Measurements from ENCODE around the gene TSKU.

Gene TSKU

GRCh38 chr11:76769645-76770586, 13.2 kb upstream of the TSKU start:
- DNase-seq, result no peak

DNA sequence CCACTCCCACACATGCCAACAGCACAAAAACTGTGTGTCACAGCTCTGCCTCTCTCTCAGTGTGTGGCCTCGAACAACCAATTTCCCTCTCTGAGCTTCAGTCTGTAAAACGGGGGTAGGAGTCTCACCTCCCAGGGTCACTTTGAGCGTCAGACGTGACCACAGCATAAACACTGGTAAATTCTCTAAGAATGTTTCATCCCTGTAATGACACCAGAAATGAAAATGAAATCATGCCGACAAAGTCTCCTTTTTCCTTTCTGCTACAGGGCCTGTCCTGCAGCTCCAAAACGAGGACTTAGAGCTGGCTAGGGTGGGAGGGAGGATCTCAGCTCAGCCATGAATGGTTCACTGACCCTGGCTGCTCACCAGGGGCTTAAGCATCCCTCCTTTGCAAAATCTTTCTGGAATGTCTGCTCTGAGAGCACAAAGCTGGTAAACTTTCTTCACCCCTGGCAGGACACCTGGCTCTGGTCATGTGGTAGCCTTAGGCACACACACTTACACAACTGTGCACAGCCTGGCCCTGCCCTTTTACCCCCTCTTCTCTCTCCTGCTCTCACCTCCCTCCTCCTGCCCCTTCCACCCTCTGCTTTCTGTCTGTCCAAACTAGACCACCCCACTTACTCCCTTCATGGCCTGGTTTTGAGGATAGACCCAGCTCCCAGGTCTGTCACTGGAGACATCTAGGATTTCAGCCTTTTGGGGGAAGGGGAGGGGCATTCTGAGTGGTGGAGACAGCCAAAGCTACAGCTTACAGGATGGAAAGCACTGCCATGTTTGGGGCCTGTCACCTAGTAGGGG, 12.3 kb upstream of the TSKU start:
- no peak for DNase-seq

GRCh38 chr11:76771446-76772099, 11.6 kb upstream of the TSKU start:
- no peak for DNase-seq

DNA sequence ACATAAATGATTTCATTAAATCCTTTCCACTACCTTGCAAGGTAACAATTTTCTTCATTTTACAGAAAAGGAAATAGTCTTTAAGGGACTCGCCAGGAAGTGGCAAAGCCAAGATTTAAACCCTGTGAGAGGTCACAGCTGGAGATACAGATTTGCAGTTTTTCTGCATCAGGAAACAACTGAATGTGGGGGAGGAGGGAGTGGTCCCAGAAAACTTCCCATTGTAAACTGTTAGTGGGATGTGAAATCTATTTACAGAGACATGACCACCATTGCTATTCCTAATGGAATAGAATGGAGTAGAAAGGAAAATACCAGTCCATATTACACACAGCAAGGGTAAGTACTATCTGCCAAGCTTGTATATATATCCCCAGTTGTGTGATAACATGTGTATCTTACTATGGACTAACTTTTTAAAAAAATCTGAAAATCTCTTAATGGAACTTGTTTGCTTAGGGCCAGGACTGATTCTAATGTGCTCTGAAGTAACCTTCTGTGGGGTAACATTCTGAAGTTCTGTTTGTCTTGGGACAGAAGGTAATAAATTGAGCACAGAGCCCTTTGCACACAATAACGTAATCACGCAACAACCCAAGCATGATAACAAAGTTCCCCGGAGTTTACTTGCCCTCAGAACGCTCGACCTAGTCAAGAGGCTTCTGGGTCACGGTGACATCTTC, 10.9 kb upstream of the TSKU start:
- no peak for DNase-seq

DNA sequence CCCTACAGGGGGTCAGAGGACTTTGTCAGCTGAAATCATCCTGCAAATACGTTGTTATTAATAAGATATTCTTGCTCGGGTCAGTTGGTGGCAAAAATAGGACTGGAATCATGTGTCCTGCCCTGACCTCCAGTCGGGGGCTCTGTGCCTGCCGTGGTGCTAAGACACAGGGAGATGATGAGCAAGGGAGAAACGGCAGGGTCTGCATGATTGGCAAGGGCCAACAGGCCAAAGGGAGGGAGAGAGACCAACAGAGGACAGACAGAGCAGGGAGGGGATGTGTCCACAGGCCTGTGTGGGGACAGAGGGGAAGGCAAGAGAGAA, 10.4 kb upstream of the TSKU start:
- DNase-seq, result no peak

- no peak for DNase-seq
Measured at GRCh38 chr11:76773921-76774361, 9.2 kb upstream of the TSKU start.

DNA sequence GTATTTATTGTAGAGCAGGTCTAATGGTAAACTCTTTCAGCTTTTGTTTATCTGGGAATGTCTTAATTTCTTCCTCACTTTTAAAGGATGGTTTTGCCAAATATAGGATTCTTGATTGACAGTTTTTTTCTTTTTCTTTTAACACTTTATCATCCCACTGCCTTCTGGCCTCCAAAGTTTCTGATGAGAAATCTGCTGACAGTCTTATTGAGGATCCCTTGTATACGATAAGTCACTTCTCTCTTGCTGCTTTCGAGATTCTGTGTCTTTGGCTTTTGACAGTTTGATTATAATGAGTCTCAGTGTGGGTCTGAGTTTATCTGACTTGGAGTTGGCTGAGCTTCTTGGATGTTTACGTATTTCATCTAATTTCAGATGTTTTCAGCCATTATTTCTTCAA, 6.7 kb upstream of the TSKU start:
- no peak for DNase-seq

DNA sequence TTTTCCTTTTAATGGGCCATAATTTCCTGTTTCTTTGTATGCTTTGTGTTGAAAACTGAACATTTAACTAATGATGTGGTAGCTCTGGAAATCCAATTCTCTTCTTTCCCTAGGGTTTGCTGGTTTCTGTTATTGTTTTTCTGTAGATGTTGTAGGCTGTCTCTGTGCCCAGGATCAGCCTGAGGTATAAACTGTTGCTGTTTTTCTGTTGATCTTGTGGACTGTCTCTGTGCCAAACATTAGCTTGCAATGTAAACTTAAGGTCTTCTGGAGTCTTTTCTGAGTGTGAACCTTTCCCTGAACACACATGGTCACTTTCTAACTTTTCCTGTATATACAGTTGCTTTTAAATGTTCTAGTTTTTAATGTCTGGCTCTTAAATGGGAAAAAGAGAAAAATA, 5.9 kb upstream of the TSKU start:
- no peak for DNase-seq

DNA sequence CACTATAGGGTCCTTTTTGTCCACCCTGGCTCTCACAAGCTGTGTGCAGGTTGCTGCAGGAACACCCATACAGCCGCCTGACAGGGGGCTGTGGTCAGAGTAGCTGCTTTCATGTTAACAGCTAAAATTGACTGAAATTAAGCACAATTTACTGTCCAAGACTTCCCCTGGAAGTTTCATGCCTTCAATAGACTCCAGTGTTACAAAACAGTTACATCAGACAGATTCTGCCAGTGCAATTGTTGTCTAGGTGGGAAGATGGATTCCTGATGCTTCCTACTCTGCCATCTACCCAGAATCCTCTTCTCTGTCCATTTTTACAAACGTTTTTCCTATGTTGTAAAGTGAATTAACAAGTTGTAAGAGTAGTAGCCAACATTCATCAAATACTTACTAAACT, 5.3 kb upstream of the TSKU start:
- DNase-seq, result no peak

GRCh38 chr11:76778874-76779273, 4.3 kb upstream of the TSKU start:
- no peak for DNase-seq

- DNase-seq, result no peak
Measured at GRCh38 chr11:76781046-76781801, 1.9 kb upstream of the TSKU start.

GRCh38 chr11:76781807-76782530, 1.2 kb upstream of the TSKU start:
- no peak for DNase-seq

DNA sequence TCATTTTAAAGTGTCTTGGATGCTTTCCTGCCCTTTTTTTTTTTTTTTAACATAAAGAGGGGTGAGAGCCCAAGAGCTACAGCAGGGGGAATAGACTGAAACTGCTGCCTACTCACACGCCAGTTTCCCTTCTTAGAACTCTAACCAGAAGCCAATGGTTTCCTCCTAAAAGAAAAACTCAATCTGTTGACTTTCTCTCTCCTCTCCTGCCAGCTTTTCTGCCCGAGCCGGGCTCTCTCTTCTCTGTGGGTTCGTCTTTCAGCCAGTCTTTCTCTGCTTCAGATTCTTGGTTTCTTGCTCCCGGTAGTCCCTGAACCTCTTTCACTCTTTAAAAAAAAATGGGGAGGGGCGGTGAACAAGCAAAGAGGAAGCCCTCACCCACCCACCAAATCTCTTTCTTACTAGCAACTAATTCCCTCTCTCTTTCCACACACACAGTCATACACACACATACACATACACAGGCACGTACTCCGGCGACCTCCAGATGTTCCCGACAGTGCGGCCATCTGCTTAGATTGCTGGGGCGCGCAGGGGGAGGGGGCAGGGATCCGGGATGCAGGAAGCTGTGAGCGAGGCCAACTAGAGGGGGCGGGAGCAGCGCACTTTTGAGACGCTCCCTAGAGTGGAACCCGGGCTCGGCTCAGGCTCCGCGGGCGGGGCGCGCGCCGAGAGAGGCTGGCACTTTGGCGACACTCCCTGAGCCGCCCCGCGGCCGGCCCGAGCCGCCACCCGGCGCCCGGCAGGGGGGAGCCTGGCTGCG, 444 bp upstream of the TSKU start:
- peak in 41 of 51 donors; percentile 10 to 77 (median 44) for DNase-seq

GRCh38 chr11:76783896-76784813, 999 bp downstream of the TSKU start:
- peak in 12 of 51 donors; percentile 8 to 30 (median 16) for DNase-seq

DNA sequence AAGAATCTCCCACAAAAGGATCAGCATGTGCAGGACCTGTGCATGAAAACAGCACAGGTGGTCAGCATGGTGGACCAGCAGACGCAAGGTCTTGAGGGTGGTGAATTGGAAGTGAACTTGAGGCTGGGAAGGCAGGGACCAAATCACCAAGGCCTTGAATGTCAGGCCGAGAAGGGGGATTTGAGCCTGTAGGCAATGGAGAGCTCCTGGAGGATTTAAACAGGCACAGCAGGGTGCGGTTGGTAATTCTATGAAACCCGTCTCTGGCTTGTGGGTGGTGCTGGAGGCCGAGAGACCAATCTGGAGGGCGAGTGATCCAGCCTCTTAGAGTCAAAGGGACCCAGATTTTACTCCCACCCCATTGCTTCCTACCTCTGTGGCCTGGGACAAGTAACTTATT, 2.4 kb downstream of the TSKU start:
- no peak for DNase-seq

DNA sequence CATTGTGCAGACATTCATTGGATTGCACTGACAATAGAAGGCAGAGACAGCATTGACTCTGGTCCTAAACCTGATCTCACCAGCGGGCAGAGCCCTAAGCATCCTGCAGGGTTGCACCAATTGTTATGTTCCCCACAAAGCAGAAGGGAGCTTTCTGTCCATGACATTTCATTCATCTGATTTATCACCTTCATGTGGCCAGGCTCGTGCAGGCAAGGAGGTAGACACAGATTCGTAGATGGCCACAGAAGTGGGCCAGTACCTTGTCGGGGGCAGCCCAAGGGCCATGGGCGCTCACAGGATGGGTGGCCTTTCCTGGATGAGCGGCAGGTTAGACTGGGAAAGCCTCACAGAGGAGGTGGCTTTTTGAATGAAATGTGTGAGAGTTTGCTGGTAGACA, 2.9 kb downstream of the TSKU start:
- no peak for DNase-seq

- no peak for DNase-seq
Measured at GRCh38 chr11:76786441-76787014, 3.4 kb downstream of the TSKU start.

DNA sequence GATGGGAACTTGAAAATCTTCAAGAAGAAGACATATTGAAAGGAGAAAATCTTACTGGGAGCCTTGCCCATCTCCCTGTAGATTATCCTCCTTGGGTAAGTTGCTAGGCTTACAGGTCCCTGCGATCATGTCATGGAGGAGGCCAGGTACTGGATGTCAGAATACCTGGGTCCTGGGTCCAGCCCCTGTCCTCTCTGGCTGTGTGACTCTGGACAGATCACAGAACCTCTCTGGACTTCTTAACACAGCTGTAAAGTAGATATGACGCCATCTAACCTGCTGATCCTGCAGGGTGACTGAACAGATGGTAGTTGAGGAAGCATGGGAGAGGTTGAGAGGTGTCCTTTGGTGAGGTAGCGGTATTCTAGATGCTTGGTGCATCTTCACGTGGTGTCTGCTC, 4.1 kb downstream of the TSKU start:
- DNase-seq, result no peak
